Epithelial cell of proximal tubule (primary cell): ENCODE measurements around the gene NAA10. TPM values are rescaled to one million over a fixed set of nuclear protein-coding genes. Genes with fewer than 3 reads are reported as not detected.
A peak's percentile ranks its signal among the peaks of the same experiment; 100 is the strongest.

ENCODE experiments used
- DNase-seq: peaks from one replicate; pipeline ENCODE4 v3.0.0-alpha.2; 2011; ENCODE audit warnings: low read depth
- H3K4me3 ChIP-seq: 2 replicates; pipeline ENCODE4 v1.5.1; 2011; ENCODE audit warnings: low read depth, mild to moderate bottlenecking, low read length
- total RNA-seq: library from RNA; depleted of rRNA; stranded (reverse); fragments of >200 nt; gene quantifications from 2 replicates; pipeline ENCODE4 v1.2.3, GENCODE V29; 2015
- TF ChIP-seq, protein P1 (sequence below): conservative IDR thresholded peaks from 2 replicates; pipeline ENCODE4 v1.5.1; 2012; ENCODE audit warnings: low read depth, mild to moderate bottlenecking, low read length

The NAA10 gene
- total RNA-seq, 1 donor from 2014 or later, result 88.0 TPM

DNA sequence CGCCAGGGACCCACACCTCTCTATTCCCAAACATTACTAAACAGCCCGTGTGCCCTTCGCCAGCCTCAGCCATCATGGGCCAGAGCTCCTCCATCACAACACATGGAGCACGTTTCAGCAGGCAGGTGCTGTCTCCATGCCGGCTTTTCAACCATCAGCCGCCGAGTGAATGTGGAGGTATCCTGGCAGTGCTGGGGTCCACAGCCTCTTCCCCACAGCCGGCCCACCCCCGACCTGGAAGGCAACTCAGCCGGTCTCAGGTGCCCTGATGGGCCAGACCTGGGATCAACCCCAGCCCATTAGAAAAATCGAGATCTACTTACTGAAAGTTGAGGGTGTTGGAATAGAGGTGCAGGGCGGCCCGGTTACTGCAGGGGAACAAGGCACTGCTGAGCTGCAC, 3.1 kb downstream of the NAA10 start:
- TF ChIP-seq, protein P1, sequence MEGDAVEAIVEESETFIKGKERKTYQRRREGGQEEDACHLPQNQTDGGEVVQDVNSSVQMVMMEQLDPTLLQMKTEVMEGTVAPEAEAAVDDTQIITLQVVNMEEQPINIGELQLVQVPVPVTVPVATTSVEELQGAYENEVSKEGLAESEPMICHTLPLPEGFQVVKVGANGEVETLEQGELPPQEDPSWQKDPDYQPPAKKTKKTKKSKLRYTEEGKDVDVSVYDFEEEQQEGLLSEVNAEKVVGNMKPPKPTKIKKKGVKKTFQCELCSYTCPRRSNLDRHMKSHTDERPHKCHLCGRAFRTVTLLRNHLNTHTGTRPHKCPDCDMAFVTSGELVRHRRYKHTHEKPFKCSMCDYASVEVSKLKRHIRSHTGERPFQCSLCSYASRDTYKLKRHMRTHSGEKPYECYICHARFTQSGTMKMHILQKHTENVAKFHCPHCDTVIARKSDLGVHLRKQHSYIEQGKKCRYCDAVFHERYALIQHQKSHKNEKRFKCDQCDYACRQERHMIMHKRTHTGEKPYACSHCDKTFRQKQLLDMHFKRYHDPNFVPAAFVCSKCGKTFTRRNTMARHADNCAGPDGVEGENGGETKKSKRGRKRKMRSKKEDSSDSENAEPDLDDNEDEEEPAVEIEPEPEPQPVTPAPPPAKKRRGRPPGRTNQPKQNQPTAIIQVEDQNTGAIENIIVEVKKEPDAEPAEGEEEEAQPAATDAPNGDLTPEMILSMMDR, result no peak
- H3K4me3 ChIP-seq, result no peak overlapping the region
- no peak for DNase-seq

DNA sequence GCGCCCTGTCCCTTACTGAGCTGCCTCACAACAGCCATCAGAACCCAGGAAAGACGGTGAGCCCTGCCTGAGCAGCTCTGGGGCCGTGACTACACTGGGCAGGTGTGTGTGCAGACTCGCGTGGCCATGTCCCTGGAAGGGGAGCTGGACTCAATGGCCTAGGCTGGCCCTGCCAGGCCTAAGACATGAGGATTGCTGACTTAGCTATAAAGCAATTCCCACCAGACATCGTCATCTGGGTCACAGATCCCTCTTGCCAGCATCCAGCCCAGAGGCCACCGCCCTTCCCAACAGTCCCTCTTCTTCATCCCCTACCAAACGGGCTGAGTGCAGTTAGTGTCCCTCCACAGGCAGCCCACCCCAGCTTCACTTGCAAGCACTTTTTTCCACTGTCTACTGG, 3.7 kb downstream of the NAA10 start:
- no peak for DNase-seq

DNA sequence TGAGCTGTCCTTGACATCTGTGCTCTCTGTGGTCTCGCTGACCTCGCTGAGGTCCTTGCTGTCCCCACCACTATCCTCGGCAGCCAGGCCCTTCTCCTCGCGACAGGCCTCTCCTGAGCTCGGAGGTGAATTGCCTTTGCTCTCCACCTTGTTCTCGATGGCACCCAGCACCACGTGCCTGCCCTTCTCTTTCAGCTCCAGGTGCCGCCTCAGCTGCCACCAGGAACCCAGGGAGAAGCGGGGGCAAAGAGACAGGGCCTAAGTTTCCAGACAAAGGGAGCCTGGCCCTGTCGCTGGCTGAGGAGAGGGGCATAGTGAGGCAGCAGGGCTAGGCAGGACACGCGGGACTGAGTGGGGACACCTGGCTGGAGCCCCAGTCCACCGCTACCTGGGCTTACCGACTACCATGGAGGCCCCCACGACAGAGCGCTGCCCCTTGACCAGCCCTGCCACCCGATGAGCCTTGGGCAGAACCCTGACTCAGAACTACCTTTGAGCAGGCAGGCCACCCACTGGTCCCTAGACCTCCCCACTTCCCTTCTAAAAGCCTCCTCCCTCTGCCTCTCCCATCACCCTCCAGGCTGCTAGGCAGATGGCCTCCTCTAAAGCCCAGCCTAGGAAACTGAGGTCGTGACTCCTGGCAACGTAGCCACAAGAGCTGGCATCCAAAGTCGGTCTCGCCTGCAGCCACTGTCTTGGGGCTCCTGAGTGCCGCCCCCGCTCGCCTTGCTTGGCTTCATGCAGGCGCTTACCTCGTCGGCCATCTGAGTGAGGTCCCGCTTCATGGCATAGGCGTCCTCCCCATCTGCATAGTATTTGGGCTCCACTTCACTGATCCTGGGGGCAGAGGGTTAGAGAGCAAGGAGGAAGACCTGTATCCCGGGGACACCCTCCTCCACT, 4.6 kb downstream of the NAA10 start:
- no peak for DNase-seq
- TF ChIP-seq, protein P1, result no peak
- H3K4me3 ChIP-seq, result no peak overlapping the region

More for the DNA sequence above, 3.7 kb downstream of the NAA10 start:
- H3K4me3 ChIP-seq, result no peak overlapping the region
- TF ChIP-seq, protein P1, result no peak

DNA sequence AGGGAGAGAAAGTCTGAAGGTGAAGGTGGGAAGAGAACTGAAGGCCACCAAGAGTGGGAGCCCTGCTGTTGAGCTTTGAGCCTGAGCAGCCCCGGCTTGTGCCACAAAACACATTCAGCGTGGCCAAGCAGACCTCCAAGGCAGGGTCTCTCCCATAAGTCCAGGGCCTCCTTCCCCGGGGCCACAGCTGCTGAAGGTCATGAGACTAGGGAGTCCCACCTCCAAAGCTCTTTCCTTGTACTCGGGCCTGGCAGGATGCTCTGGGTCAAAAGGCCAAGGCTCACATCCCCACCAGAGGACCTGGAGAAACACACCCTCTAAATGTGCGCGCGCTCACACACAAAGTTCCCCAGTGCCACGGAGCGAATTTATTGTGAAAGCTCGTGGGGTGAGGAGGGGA, 5.3 kb downstream of the NAA10 start:
- TF ChIP-seq, protein P1, result no peak
- DNase-seq, result no peak
- H3K4me3 ChIP-seq, result no peak overlapping the region

DNA sequence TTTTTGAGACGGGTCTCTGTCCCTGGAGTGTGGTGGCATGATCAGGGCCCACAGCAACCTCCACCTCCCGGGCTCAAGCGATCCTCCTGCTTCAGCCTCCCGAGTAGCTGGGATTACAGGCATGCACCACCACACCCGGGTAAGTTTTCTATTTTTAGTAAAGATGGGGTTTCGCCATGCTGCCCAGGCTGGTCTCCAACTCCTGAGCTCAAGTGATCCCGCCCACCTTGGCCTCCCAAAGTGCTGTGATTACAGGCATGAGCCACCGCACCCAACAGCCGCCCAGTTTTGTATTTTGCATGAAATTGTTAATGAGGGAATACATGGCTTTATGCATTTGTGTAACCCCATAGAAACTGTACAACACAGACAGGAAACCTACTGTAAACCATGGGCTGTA, 6.0 kb downstream of the NAA10 start:
- peak overlapping the region; percentile 47 for H3K4me3 ChIP-seq
- no peak for DNase-seq
- TF ChIP-seq, protein P1, result no peak

DNA sequence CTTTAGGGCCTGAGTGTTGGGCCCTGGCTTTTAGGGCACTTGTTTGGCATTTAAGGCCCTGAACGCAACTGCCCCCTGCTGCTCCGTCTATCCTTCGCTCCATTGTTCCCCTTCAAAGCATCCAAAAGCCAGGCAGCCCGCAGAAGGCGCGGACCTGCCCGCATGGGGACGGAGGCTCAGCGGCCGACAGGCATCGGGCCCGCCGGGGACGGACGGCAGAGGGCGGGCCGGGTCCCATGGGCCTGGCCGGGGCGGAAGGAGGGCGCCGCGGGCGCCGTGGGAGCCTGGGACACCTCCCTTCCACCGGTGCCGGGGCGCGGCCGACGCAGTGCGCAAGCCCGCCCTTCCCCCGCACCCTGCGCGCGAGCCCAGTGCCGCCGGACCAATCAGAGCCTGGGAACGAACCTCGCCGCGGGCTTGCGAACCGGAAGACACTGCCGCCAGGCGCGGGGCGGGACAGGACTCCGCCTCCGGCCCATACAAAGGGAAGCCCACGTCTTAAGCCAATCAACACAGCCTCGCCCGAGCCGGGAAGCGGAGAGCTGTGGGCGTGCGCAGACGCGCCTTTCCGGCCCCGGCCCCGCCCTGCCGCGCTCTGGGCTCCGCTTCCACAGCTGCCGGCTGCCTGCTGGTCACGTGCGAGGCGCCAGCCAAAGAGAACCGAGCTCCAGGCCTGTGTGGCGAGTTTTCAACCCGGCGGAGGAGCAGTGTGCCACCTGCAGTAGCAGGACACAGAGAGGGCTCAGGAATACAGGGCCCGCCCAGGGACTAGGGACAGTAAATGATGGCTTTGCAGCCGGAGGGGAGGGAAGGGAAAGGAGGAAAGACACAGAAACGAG, 6.7 kb downstream of the NAA10 start:
- TF ChIP-seq, protein P1, result peak; percentile 21
- peak overlapping the region; percentile 69 for H3K4me3 ChIP-seq
- peak; percentile 62 for DNase-seq
